Activated CD8-positive, alpha-beta memory T cell treated with anti-CD3 and anti-CD28 coated beads, Interleukin-2, amount 50 U/mL, for 24 hours (primary cell): Measurements from ENCODE around the gene SLC35A3.
"Not testable (repeated sequence)": the region's sequence is repeated elsewhere in the genome, so short reads cannot be mapped to it uniquely, and the experiment has no call there.

Experiments used
- DNase-seq: peaks from one replicate; pipeline ENCODE4 v3.0.0-alpha.2; 2020; ENCODE audit errors: extremely low read depth

Gene SLC35A3

GRCh38 chr1:99969729-99970621 is at the start of gene SLC35A3:
TSS of gene SLC35A3 (plus strand) at chr1:99969996. CDS start at chr1:99993555, 23,559 bp downstream.
- DNase-seq = peak; percentile 39

- DNase-seq = no peak
Measured at GRCh38 chr1:99934801-99935200, 35.0 kb upstream of the SLC35A3 start.

- DNase-seq = no peak
Measured at GRCh38 chr1:99935534-99935933, 34.3 kb upstream of the SLC35A3 start.

GRCh38 chr1:99936071-99936470 is 33.7 kb upstream of the SLC35A3 start:
- no peak for DNase-seq

GRCh38 chr1:99942723-99943122 is 27.1 kb upstream of the SLC35A3 start:
- DNase-seq = no peak

- no peak for DNase-seq
Measured at GRCh38 chr1:99943223-99943794, 26.5 kb upstream of the SLC35A3 start.

GRCh38 chr1:99944192-99944591 is 25.6 kb upstream of the SLC35A3 start:
- DNase-seq = no peak

GRCh38 chr1:99945174-99945573 is 24.6 kb upstream of the SLC35A3 start:
- DNase-seq = no peak

GRCh38 chr1:99950486-99950885 is 19.3 kb upstream of the SLC35A3 start:
- no peak for DNase-seq

GRCh38 chr1:99952522-99952921 is 17.3 kb upstream of the SLC35A3 start:
- no peak for DNase-seq

GRCh38 chr1:99955375-99955774 is 14.4 kb upstream of the SLC35A3 start:
- no peak for DNase-seq

- DNase-seq = no peak
Measured at GRCh38 chr1:99956755-99957154, 13.0 kb upstream of the SLC35A3 start.

GRCh38 chr1:99957818-99958217 is 12.0 kb upstream of the SLC35A3 start:
- no peak for DNase-seq

- DNase-seq = not testable (repeated sequence)
Measured at GRCh38 chr1:99959189-99959705, 10.5 kb upstream of the SLC35A3 start.

- DNase-seq = not testable (repeated sequence)
Measured at GRCh38 chr1:99960260-99960659, 9.5 kb upstream of the SLC35A3 start.

- no peak for DNase-seq
Measured at GRCh38 chr1:99963041-99963795, 6.6 kb upstream of the SLC35A3 start.

GRCh38 chr1:99964806-99965205 is 5.0 kb upstream of the SLC35A3 start:
- DNase-seq = no peak

- no peak for DNase-seq
Measured at GRCh38 chr1:99965646-99966375, 4.0 kb upstream of the SLC35A3 start.

- DNase-seq = no peak
Measured at GRCh38 chr1:99968214-99968613, 1.6 kb upstream of the SLC35A3 start.

GRCh38 chr1:99969260-99969728 is 502 bp upstream of the SLC35A3 start:
- no peak for DNase-seq

- DNase-seq = no peak
Measured at GRCh38 chr1:99970713-99971255, 988 bp downstream of the SLC35A3 start.
